Measurements from ENCODE around the gene CHRND.
A peak's percentile ranks its signal among the peaks of the same experiment; 100 is the strongest.

CHRND gene

DNA sequence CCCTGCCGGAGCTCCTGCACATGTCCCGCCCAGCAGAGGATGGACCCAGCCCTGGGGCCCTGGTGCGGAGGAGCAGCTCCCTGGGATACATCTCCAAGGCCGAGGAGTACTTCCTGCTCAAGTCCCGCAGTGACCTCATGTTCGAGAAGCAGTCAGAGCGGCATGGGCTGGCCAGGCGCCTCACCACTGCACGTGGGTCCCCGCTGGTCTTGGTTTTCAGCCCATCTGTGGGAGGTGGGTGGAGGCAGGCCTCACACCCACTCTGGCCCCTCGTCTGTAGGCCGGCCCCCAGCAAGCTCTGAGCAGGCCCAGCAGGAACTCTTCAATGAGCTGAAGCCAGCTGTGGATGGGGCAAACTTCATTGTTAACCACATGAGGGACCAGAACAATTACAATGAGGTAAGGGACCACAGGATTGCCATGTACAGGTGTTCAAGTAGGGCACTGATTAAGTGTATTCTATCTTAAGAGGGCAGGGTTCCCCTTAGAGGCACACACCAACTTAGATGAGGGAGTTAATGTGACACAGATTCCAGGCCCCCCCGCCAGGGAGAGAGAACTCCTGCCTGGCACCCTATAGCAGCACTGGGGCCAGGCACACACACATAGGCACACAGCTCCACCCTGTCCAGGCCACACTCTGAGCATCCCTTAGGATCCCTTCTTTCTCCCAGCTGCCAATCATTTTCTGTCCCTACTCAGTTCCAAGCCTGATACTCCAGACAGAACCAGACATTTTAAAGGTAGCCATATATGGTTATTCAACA is 8.2 kb downstream of the CHRND start:
- H3K4me2 ChIP-seq, result no peak overlapping the region
- no peaks in the 10 kb centered on the region for H3K4me1 ChIP-seq (ENCODE audit: low read depth, poor library complexity, severe bottlenecking)
- no peaks in the 10 kb centered on the region for H3K27me3 ChIP-seq (ENCODE audit: insufficient read depth, low read depth)
- H4K20me1 ChIP-seq (ENCODE audit: insufficient read depth), result no peaks in the 10 kb centered on the region
- H3K27ac ChIP-seq, result no peak overlapping the region
- no peak overlapping the region for H2AFZ ChIP-seq (ENCODE audit: low read depth)
- no peaks in the 10 kb centered on the region for H3K79me2 ChIP-seq (ENCODE audit: insufficient read depth, low read depth)
- no peaks in the 10 kb centered on the region for H3K36me3 ChIP-seq (ENCODE audit: insufficient read depth)
- no peak overlapping the region for H3K4me3 ChIP-seq (IDR thresholded peaks at IDR 0.05; ENCODE audit: insufficient read depth, low read depth, low read length)
- no peak overlapping the region for H3K9ac ChIP-seq
- TF ChIP-seq, protein P1, sequence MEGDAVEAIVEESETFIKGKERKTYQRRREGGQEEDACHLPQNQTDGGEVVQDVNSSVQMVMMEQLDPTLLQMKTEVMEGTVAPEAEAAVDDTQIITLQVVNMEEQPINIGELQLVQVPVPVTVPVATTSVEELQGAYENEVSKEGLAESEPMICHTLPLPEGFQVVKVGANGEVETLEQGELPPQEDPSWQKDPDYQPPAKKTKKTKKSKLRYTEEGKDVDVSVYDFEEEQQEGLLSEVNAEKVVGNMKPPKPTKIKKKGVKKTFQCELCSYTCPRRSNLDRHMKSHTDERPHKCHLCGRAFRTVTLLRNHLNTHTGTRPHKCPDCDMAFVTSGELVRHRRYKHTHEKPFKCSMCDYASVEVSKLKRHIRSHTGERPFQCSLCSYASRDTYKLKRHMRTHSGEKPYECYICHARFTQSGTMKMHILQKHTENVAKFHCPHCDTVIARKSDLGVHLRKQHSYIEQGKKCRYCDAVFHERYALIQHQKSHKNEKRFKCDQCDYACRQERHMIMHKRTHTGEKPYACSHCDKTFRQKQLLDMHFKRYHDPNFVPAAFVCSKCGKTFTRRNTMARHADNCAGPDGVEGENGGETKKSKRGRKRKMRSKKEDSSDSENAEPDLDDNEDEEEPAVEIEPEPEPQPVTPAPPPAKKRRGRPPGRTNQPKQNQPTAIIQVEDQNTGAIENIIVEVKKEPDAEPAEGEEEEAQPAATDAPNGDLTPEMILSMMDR (conservative IDR thresholded peaks at IDR 0.05; ENCODE audit: low read depth, low read length), result no peak

DNA sequence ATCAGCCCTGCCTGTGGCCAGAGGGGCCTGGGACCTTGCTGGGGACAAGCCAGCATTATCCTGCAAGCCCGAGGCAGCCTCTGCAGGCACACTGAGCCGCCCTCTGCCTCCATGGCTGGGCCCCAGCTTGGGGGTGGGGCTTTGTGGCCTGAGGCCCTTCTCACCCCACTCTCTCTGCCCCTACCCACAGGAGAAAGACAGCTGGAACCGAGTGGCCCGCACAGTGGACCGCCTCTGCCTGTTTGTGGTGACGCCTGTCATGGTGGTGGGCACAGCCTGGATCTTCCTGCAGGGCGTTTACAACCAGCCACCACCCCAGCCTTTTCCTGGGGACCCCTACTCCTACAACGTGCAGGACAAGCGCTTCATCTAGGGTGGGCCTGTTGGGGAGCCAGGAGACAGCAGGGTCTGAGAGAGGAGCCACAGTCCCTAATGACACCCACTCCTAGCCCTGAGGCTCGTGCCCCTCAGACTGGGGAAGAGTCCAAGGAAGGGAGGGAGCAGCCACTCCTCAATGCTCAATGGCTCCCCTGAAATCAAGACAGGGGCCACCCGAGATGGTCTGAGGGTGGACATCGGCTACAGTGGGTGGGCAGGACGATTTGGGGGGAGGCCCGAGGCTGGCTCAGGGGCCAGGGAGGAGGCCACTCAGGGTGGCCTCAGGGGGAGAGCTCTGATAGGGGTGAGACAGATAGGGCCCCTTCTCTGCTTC is 9.1 kb downstream of the CHRND start:
- Histone ChIP-seq H3K4me3 (IDR thresholded peaks at IDR 0.05; ENCODE audit: insufficient read depth, low read depth, low read length) (no peak overlapping the region), H3K4me1 (ENCODE audit: low read depth, poor library complexity, severe bottlenecking) (no peaks in the 10 kb centered on the region), H3K4me2 (no peak overlapping the region), H3K27ac (no peak overlapping the region), H2AFZ (ENCODE audit: low read depth) (no peak overlapping the region), H3K9ac (no peak overlapping the region), H3K79me2 (ENCODE audit: insufficient read depth, low read depth) (no peaks in the 10 kb centered on the region), H3K27me3 (ENCODE audit: insufficient read depth, low read depth) (peaks cover 2% of the 10 kb centered on the region; the same call in 1 of the 2 replicates), H4K20me1 (ENCODE audit: insufficient read depth) (no peaks in the 10 kb centered on the region), H3K36me3 (ENCODE audit: insufficient read depth) (no peaks in the 10 kb centered on the region)
- TF ChIP-seq, protein P1 (conservative IDR thresholded peaks at IDR 0.05; ENCODE audit: low read depth, low read length), result no peak

DNA sequence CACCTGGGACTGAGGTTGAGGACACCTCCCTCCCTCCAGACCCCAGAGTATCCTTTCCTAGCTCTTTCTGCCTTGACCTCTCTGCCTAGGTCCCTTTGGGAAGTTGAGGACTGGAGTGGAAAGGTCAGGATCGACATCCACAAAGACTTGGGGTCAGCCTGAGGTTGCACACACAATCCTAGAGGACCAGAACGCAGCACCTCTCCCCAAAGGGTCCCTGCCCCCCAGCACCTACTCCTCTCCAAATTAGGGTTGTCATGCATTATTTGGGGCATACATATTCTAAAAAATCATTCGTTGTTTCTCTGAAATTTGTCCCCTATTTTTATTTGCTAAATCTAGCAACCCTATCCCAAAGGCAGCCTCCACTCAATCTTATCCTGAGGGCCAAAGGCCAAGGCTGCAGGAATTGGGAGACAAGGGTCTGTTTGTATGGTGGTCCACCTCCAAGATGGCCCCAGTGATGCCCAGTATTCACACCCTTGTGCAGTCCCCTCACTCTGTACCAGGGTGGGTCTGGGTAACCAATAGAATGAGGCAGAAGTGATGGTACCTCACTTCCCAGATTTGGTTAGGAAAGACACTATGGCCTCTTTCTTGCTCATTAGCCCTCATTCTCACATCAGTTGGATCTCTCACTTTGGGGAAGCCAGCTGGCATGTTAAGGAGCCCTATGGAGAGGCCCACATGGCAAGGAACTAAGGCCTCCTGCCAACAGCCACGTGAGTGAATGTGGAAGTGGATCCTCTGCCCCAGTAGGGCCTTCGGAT is 10.0 kb downstream of the CHRND start:
- H3K36me3 ChIP-seq (ENCODE audit: insufficient read depth), result no peaks in the 10 kb centered on the region
- no peak overlapping the region for H3K27ac ChIP-seq
- peaks cover 2% of the 10 kb centered on the region; the same call in 1 of the 2 replicates for H3K27me3 ChIP-seq (ENCODE audit: insufficient read depth, low read depth)
- no peaks in the 10 kb centered on the region for H4K20me1 ChIP-seq (ENCODE audit: insufficient read depth)
- H3K4me1 ChIP-seq (ENCODE audit: low read depth, poor library complexity, severe bottlenecking), result no peaks in the 10 kb centered on the region
- no peak overlapping the region for H2AFZ ChIP-seq (ENCODE audit: low read depth)
- H3K9ac ChIP-seq, result no peak overlapping the region
- TF ChIP-seq, protein P1 (conservative IDR thresholded peaks at IDR 0.05; ENCODE audit: low read depth, low read length), result no peak
- no peak overlapping the region for H3K4me3 ChIP-seq (IDR thresholded peaks at IDR 0.05; ENCODE audit: insufficient read depth, low read depth, low read length)
- H3K79me2 ChIP-seq (ENCODE audit: insufficient read depth, low read depth), result no peaks in the 10 kb centered on the region
- no peak overlapping the region for H3K4me2 ChIP-seq

DNA sequence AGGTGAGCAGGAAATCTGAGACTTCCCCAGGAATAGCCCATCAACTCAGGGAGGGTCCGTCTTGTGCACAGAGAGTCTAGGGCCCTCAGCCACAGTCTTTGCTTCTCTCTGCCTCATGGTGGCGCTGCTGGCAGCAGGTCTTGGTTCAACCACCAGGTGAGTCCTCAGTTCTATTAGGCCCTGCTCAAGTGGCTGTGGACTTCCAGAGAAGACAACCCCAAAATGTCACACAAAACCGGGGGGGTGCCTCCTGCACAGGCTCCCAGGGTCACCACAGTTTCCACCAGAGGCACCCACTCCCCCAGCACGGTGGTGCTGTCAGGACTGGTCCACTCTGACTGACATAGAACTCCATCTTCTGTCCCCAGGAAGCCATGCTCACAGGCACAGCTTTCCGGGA is 11.1 kb downstream of the CHRND start:
- TF ChIP-seq, protein P1 (conservative IDR thresholded peaks at IDR 0.05; ENCODE audit: low read depth, low read length), result peak; percentile 41
- no peak overlapping the region for H2AFZ ChIP-seq (ENCODE audit: low read depth)
- no peak overlapping the region for H3K4me3 ChIP-seq (IDR thresholded peaks at IDR 0.05; ENCODE audit: insufficient read depth, low read depth, low read length)
- no peaks in the 10 kb centered on the region for H3K36me3 ChIP-seq (ENCODE audit: insufficient read depth)
- H4K20me1 ChIP-seq (ENCODE audit: insufficient read depth), result no peaks in the 10 kb centered on the region
- no peak overlapping the region for H3K9ac ChIP-seq
- no peak overlapping the region for H3K27ac ChIP-seq
- no peaks in the 10 kb centered on the region for H3K79me2 ChIP-seq (ENCODE audit: insufficient read depth, low read depth)
- H3K4me2 ChIP-seq, result no peak overlapping the region
- H3K27me3 ChIP-seq (ENCODE audit: insufficient read depth, low read depth), result peaks cover 2% of the 10 kb centered on the region; the same call in 1 of the 2 replicates
- H3K4me1 ChIP-seq (ENCODE audit: low read depth, poor library complexity, severe bottlenecking), result no peaks in the 10 kb centered on the region

Data from KMS-11 (cell line).